Measurements from ENCODE around the gene MPRIP. TPM values are rescaled to one million over a fixed set of nuclear protein-coding genes. Genes with fewer than 3 reads are reported as not detected.

MPRIP gene
- total and polyA plus RNA-seq, 2 experiments from 2014 or later = 80.4 to 172 TPM

- Histone ChIP-seq H3K36me3 (peaks cover 6% of the 10 kb centered on the region), H3K27me3 (no peaks in the 10 kb centered on the region), H3K27ac (peak overlapping the region; percentile 45), H3K4me3 (no peak overlapping the region), H3K4me1 (ENCODE audit: low read depth) (peaks cover 35% of the 10 kb centered on the region), H3K9me3 (ENCODE audit: low read depth) (no peaks in the 10 kb centered on the region)
- DNase-seq (ENCODE audit: low read depth in 1 of 2, low spot score in 1 of 2) = no peak
- no peak for TF ChIP-seq CTCF (IDR thresholded peaks at IDR 0.05; ENCODE audit: low read depth, low read length)
Observed at GRCh38 chr17:17077861-17078732, 35.8 kb downstream of the MPRIP start.

- Histone ChIP-seq H3K4me1 (ENCODE audit: low read depth) (peaks cover 35% of the 10 kb centered on the region), H3K27ac (peak overlapping the region; percentile 45), H3K4me3 (no peak overlapping the region), H3K27me3 (no peaks in the 10 kb centered on the region), H3K36me3 (peaks cover 6% of the 10 kb centered on the region), H3K9me3 (ENCODE audit: low read depth) (no peaks in the 10 kb centered on the region)
- no peak for TF ChIP-seq CTCF (IDR thresholded peaks at IDR 0.05; ENCODE audit: low read depth, low read length)
- DNase-seq (ENCODE audit: low read depth in 1 of 2, low spot score in 1 of 2) = no peak
Observed at GRCh38 chr17:17078832-17079231, 36.6 kb downstream of the MPRIP start.

DNA sequence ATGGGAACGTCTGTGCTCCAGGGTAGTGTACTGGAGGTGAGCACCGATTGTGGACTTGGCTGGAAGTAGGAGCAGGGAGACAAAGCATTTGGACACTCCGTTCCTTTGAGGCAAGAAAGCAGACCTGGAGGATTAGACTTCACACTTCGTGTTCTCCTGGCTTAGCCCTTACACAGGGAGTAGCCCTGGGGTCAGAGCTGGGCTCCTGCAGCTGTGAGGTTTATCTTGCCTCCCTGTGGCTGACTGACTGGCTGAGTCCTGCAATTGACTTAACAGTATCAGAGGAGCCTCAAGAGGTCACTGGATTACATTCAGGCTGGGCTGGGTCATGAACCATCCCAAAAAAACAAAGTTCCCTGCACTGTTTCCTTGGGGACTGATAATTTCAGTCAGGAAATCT, 37.1 kb downstream of the MPRIP start:
- Histone ChIP-seq H3K9me3 (ENCODE audit: low read depth) (no peaks in the 10 kb centered on the region), H3K4me3 (no peak overlapping the region), H3K27me3 (no peaks in the 10 kb centered on the region), H3K4me1 (ENCODE audit: low read depth) (peaks cover 35% of the 10 kb centered on the region), H3K36me3 (peaks cover 6% of the 10 kb centered on the region), H3K27ac (peak overlapping the region; percentile 45)
- no peak for TF ChIP-seq CTCF (IDR thresholded peaks at IDR 0.05; ENCODE audit: low read depth, low read length)
- peak in 1 of 2 donors; percentile 41 for DNase-seq (ENCODE audit: low read depth in 1 of 2, low spot score in 1 of 2)

DNA sequence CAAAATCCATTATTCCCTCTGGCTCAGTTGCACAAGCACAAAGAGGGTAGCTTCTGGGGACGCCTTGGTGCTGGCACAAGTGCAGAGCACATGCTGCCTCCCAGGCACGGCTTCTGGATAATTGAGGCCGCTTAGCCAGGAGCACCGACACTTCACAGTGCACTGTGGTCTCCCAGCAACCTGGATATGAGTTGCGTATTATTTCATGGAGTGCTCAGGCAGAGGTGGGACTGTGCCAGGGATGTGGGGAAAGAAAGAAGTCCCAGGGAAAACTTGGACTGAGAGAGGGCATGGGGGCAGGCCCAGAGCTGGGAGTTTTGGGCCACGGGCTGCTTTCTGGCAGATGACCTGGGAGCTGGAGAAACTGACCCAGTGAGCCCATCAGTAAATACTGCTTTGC, 37.5 kb downstream of the MPRIP start:
- peaks cover 6% of the 10 kb centered on the region for H3K36me3 ChIP-seq

GRCh38 chr17:17080181-17080631, 37.9 kb downstream of the MPRIP start:
- peaks cover 6% of the 10 kb centered on the region for H3K36me3 ChIP-seq
- no peak for DNase-seq (ENCODE audit: low read depth in 1 of 2, low spot score in 1 of 2)
- TF ChIP-seq CTCF (IDR thresholded peaks at IDR 0.05; ENCODE audit: low read depth, low read length) = no peak
- H3K4me1 ChIP-seq (ENCODE audit: low read depth) = peaks cover 33% of the 10 kb centered on the region
- H3K27ac ChIP-seq = peak overlapping the region; percentile 45
- no peaks in the 10 kb centered on the region for H3K9me3 ChIP-seq (ENCODE audit: low read depth)
- H3K27me3 ChIP-seq = no peaks in the 10 kb centered on the region
- H3K4me3 ChIP-seq = no peak overlapping the region

More for the DNA sequence above, 37.5 kb downstream of the MPRIP start:
- no peaks in the 10 kb centered on the region for H3K9me3 ChIP-seq (ENCODE audit: low read depth)
- H3K4me1 ChIP-seq (ENCODE audit: low read depth) = peaks cover 35% of the 10 kb centered on the region
- no peak for DNase-seq (ENCODE audit: low read depth in 1 of 2, low spot score in 1 of 2)
- peak overlapping the region; percentile 45 for H3K27ac ChIP-seq
- no peaks in the 10 kb centered on the region for H3K27me3 ChIP-seq
- no peak for TF ChIP-seq CTCF (IDR thresholded peaks at IDR 0.05; ENCODE audit: low read depth, low read length)
- H3K4me3 ChIP-seq = no peak overlapping the region
